ENCODE data around the gene MYO5A.
"Not testable (repeated sequence)": the region's sequence is repeated elsewhere in the genome, so short reads cannot be mapped to it uniquely, and the experiment has no call there.

DNA sequence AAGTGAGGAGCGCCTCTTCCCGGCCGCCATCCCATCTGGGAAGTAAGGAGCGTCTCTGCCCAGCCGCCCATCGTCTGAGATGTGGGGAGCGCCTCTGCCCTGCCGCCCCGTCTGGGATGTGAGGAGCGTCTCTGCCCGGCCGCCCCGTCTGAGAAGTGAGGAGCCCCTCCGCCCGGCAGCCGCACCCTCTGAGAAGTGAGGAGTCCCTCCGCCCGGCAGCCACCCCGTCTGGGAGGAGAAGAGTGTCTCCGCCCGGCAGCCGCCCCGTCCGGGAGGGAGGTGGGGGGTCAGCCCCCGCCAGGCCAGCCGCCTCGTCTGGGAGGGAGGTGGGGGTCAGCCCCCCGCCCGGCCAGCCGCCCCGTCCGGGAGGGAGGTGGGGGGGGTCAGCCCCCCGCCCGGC, 242.7 kb downstream of the MYO5A start:
- TF ChIP-seq, protein P1, sequence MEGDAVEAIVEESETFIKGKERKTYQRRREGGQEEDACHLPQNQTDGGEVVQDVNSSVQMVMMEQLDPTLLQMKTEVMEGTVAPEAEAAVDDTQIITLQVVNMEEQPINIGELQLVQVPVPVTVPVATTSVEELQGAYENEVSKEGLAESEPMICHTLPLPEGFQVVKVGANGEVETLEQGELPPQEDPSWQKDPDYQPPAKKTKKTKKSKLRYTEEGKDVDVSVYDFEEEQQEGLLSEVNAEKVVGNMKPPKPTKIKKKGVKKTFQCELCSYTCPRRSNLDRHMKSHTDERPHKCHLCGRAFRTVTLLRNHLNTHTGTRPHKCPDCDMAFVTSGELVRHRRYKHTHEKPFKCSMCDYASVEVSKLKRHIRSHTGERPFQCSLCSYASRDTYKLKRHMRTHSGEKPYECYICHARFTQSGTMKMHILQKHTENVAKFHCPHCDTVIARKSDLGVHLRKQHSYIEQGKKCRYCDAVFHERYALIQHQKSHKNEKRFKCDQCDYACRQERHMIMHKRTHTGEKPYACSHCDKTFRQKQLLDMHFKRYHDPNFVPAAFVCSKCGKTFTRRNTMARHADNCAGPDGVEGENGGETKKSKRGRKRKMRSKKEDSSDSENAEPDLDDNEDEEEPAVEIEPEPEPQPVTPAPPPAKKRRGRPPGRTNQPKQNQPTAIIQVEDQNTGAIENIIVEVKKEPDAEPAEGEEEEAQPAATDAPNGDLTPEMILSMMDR (conservative IDR thresholded peaks at IDR 0.05): not testable (repeated sequence)
- not testable (repeated sequence) for TF ChIP-seq ZFX (IDR thresholded peaks at IDR 0.05)

Data from C4-2B (cell line).